GM18517 (cell line): ENCODE results near the gene IRX2.

Source experiments
- ATAC-seq: cut with Tn5 transposase; IDR thresholded peaks from one replicate; pipeline ENCODE4 v1.9.1; 2021; ENCODE audit warnings: mild to moderate bottlenecking, moderate library complexity; ENCODE audit not compliant: unreplicated experiment

IRX2 gene

GRCh38 chr5:2751592-2752021 lies at the start of gene IRX2:
IRX2 (minus strand) TSS chr5:2751677; CDS start chr5:2751413, 264 bp downstream.
- no peak for ATAC-seq

GRCh38 chr5:2800035-2800434 lies 48.6 kb upstream of the IRX2 start:
- no peak for ATAC-seq

GRCh38 chr5:2797981-2798380 lies 46.5 kb upstream of the IRX2 start:
- no peak for ATAC-seq

- ATAC-seq, result no peak
Measured at GRCh38 chr5:2797160-2797559, 45.7 kb upstream of the IRX2 start.

- ATAC-seq, result no peak
Measured at GRCh38 chr5:2783223-2783622, 31.7 kb upstream of the IRX2 start.

- no peak for ATAC-seq
Measured at GRCh38 chr5:2782658-2783057, 31.2 kb upstream of the IRX2 start.

- ATAC-seq, result no peak
Measured at GRCh38 chr5:2780421-2781171, 29.1 kb upstream of the IRX2 start.

GRCh38 chr5:2779459-2779858 lies 28.0 kb upstream of the IRX2 start:
- no peak for ATAC-seq

- no peak for ATAC-seq
Measured at GRCh38 chr5:2776337-2777302, 25.1 kb upstream of the IRX2 start.

GRCh38 chr5:2773327-2773726 lies 21.9 kb upstream of the IRX2 start:
- ATAC-seq, result no peak

- ATAC-seq, result no peak
Measured at GRCh38 chr5:2767089-2767488, 15.6 kb upstream of the IRX2 start.

GRCh38 chr5:2764581-2764980 lies 13.1 kb upstream of the IRX2 start:
- ATAC-seq, result no peak

GRCh38 chr5:2763533-2763794 lies 12.0 kb upstream of the IRX2 start:
- ATAC-seq, result no peak

- ATAC-seq, result no peak
Measured at GRCh38 chr5:2762744-2763532, 11.5 kb upstream of the IRX2 start.

GRCh38 chr5:2761921-2762488 lies 10.5 kb upstream of the IRX2 start:
- ATAC-seq, result no peak

GRCh38 chr5:2759696-2760461 lies 8.4 kb upstream of the IRX2 start:
- no peak for ATAC-seq

GRCh38 chr5:2759091-2759490 lies 7.6 kb upstream of the IRX2 start:
- no peak for ATAC-seq

GRCh38 chr5:2758632-2759031 lies 7.2 kb upstream of the IRX2 start:
- no peak for ATAC-seq

GRCh38 chr5:2757563-2758351 lies 6.3 kb upstream of the IRX2 start:
- no peak for ATAC-seq
